GM18909 (cell line): ENCODE data around the gene USP1.

Experiments
- ATAC-seq: cut with Tn5 transposase; IDR thresholded peaks from one replicate; pipeline ENCODE4 v1.9.1; 2021; ENCODE audit warnings: mild to moderate bottlenecking; ENCODE audit not compliant: unreplicated experiment, poor library complexity

Gene USP1

GRCh38 chr1:62424411-62424810 is 12.4 kb upstream of the USP1 start:
- no peak for ATAC-seq

GRCh38 chr1:62425041-62425440 is 11.8 kb upstream of the USP1 start:
- ATAC-seq: no peak

- no peak for ATAC-seq
These were observed 10.6 kb upstream of the USP1 start for GRCh38 chr1:62426237-62426636.

- no peak for ATAC-seq
These were observed 10.1 kb upstream of the USP1 start for GRCh38 chr1:62426794-62427193.

- no peak for ATAC-seq
These were observed 8.5 kb upstream of the USP1 start for GRCh38 chr1:62428351-62428750.

GRCh38 chr1:62429581-62429980 is 7.3 kb upstream of the USP1 start:
- no peak for ATAC-seq

GRCh38 chr1:62433861-62434617 is 2.8 kb upstream of the USP1 start:
- ATAC-seq: no peak

- ATAC-seq: no peak
These were observed 2.2 kb upstream of the USP1 start for GRCh38 chr1:62434618-62435001.

GRCh38 chr1:62435231-62436038 is 1.4 kb upstream of the USP1 start:
- no peak for ATAC-seq

GRCh38 chr1:62436039-62436465 is 797 bp upstream of the USP1 start:
- ATAC-seq: no peak

- no peak for ATAC-seq
These were observed 558 bp downstream of the USP1 start for GRCh38 chr1:62437273-62437940.

- no peak for ATAC-seq
These were observed 1.3 kb downstream of the USP1 start for GRCh38 chr1:62438163-62438562.

GRCh38 chr1:62439652-62440371 is 3.0 kb downstream of the USP1 start:
- ATAC-seq: peak; percentile 37

- ATAC-seq: no peak
These were observed 7.9 kb downstream of the USP1 start for GRCh38 chr1:62444701-62445100.

- no peak for ATAC-seq
These were observed 11.5 kb downstream of the USP1 start for GRCh38 chr1:62448221-62448933.

- ATAC-seq: no peak
These were observed 13.5 kb downstream of the USP1 start for GRCh38 chr1:62450301-62450700.

GRCh38 chr1:62452951-62453350 is 16.1 kb downstream of the USP1 start:
- ATAC-seq: no peak

- no peak for ATAC-seq
These were observed 21.1 kb downstream of the USP1 start for GRCh38 chr1:62457955-62458354.

- no peak for ATAC-seq
These were observed 25.5 kb downstream of the USP1 start for GRCh38 chr1:62462370-62462769.

- ATAC-seq: no peak
These were observed 30.2 kb downstream of the USP1 start for GRCh38 chr1:62467092-62467491.
